CD14-positive monocyte (primary cell): Measurements from ENCODE around the gene SRPK2. TPM values are rescaled to one million over a fixed set of nuclear protein-coding genes. Genes with fewer than 3 reads are reported as not detected.
A peak's percentile ranks its signal among the peaks of the same experiment; 100 is the strongest.

Experiments used
- DNase-seq, 3 donors: peaks; one replicate each; pipeline ENCODE4 v3.0.0-alpha.2; 2011 to 2022
- H2AFZ ChIP-seq: 2 replicates; pipeline ENCODE4 v1.6.0; 2012; ENCODE audit warnings: mild to moderate bottlenecking, low read depth, low read length, inconsistent platforms; ENCODE audit not compliant: insufficient read depth, poor library complexity, severe bottlenecking
- H3K27ac ChIP-seq, 2 donors: 1 replicate in 1 of 2; 2 replicates in 1 of 2; pipeline ENCODE4 v1.5.1; 2012 to 2013; ENCODE audit warnings: low read length in 2 of 2, control low read depth in 1 of 2, inconsistent platforms in 1 of 2, low read depth in 1 of 2, mild to moderate bottlenecking in 1 of 2
- H3K27me3 ChIP-seq, 2 donors: one replicate each; pipeline versions ENCODE4 v1.6.0 to v1.6.1; 2011 to 2013; ENCODE audit warnings: low read length in 2 of 2; ENCODE audit not compliant: control insufficient read depth in 2 of 2, insufficient read depth in 2 of 2
- H3K36me3 ChIP-seq, 2 donors: replicated peaks in 1 of 2; 1 replicate in 1 of 2; 2 replicates in 1 of 2; pipeline versions ENCODE4 v1.5.1 to v1.6.1; 2012 to 2013; ENCODE audit warnings: low read length in 2 of 2, control low read depth in 1 of 2, inconsistent platforms in 1 of 2, mild to moderate bottlenecking in 1 of 2; ENCODE audit not compliant: insufficient read depth in 2 of 2, control insufficient read depth in 1 of 2
- H3K4me1 ChIP-seq, 2 donors: 1 replicate in 1 of 2; 2 replicates in 1 of 2; pipeline versions ENCODE4 v1.5.1 to v1.6.1; 2012 to 2013; ENCODE audit warnings: low read length in 2 of 2, control low read depth in 1 of 2, inconsistent platforms in 1 of 2, mild to moderate bottlenecking in 1 of 2, moderate library complexity in 1 of 2; ENCODE audit not compliant: insufficient read depth in 2 of 2, control insufficient read depth in 1 of 2
- H3K4me2 ChIP-seq: replicated peaks from 2 replicates; pipeline ENCODE3; 2012; ENCODE audit warnings: low read length, moderate library complexity, mild to moderate bottlenecking; ENCODE audit not compliant: poor library complexity, severe bottlenecking; ENCODE audit errors: extremely low read depth
- H3K4me3 ChIP-seq, 3 experiments: fragments of 200-600 bp in 1 of 3; sonication (generic) in 1 of 3; replicated peaks in 1 of 3; 1 replicate in 2 of 3; 2 replicates in 1 of 3; pipeline ENCODE4 v1.5.1; 2011 to 2013; ENCODE audit warnings: low read length in 3 of 3, mild to moderate bottlenecking in 3 of 3, control low read depth in 2 of 3, low read depth in 2 of 3, inconsistent platforms in 1 of 3, moderate library complexity in 1 of 3
- H3K79me2 ChIP-seq: 2 replicates; pipeline ENCODE4 v1.6.0; 2012; ENCODE audit warnings: mild to moderate bottlenecking, control low read depth, inconsistent platforms, low read length, moderate library complexity; ENCODE audit not compliant: insufficient read depth
- H3K9ac ChIP-seq: 2 replicates; pipeline ENCODE4 v1.6.0; 2017; ENCODE audit warnings: low read length, mild to moderate bottlenecking; ENCODE audit not compliant: insufficient read depth, poor library complexity, severe bottlenecking
- H3K9me3 ChIP-seq, 2 donors: replicated peaks in 1 of 2; 1 replicate in 1 of 2; 2 replicates in 1 of 2; pipeline versions ENCODE4 v1.5.1 to v1.6.1; 2012 to 2013; ENCODE audit warnings: low read length in 2 of 2, control low read depth in 1 of 2; ENCODE audit not compliant: control insufficient read depth in 1 of 2, insufficient read depth in 1 of 2
- H4K20me1 ChIP-seq: 2 replicates; pipeline ENCODE4 v1.6.0; 2012; ENCODE audit warnings: mild to moderate bottlenecking, low read length, control low read depth, moderate library complexity; ENCODE audit not compliant: insufficient read depth
- H3K27ac Mint-ChIP-seq, 7 donors: one replicate each; pipeline ENCODE4 v1.8.0; 2020; ENCODE audit warnings: mild to moderate bottlenecking in 7 of 7, mixed read lengths in 7 of 7, moderate library complexity in 6 of 7, inconsistent platforms in 2 of 7
- H3K27me3 Mint-ChIP-seq, 3 donors: one replicate each; pipeline ENCODE4 v1.8.0; 2021 to 2022; ENCODE audit warnings: low read depth in 3 of 3, mild to moderate bottlenecking in 3 of 3, mixed read lengths in 3 of 3, moderate library complexity in 3 of 3, inconsistent platforms in 1 of 3
- H3K36me3 Mint-ChIP-seq, 2 donors: one replicate each; pipeline ENCODE4 v1.8.0; 2020; ENCODE audit warnings: mixed read lengths in 2 of 2, inconsistent platforms in 1 of 2, mild to moderate bottlenecking in 1 of 2
- H3K4me1 Mint-ChIP-seq: one replicate; pipeline ENCODE4 v1.8.0; 2020; ENCODE audit warnings: mild to moderate bottlenecking, mixed read lengths
- H3K4me3 Mint-ChIP-seq, 2 donors: one replicate each; pipeline ENCODE4 v1.8.0; 2020; ENCODE audit warnings: mild to moderate bottlenecking in 2 of 2, mixed read lengths in 2 of 2, moderate library complexity in 1 of 2
- H3K9me3 Mint-ChIP-seq, 7 donors: one replicate each; pipeline ENCODE4 v1.8.0; 2020 to 2022; ENCODE audit warnings: mixed read lengths in 7 of 7, mild to moderate bottlenecking in 6 of 7, moderate library complexity in 6 of 7, inconsistent platforms in 2 of 7
- WGBS: methylation state at CpG from one replicate; pipeline ENCODE4 v1.1.5; 2013; ENCODE audit warnings: missing lambda C conversion rate; ENCODE audit not compliant: insufficient coverage; 5-methylcytosine and 5-hydroxymethylcytosine counted together
- intact Hi-C, 2 donors: fragments of 100-400 bp; cut with micrococcal nuclease; formaldehyde crosslinking; loops; one replicate each; pipeline versions ENCODE4 v1.15.0 to v1.15.1; 2023
- polyA plus RNA-seq, 3 donors: library from polyadenylated mRNA; depleted of rRNA in 1 of 3; unstranded in 2 of 3; stranded (reverse) in 1 of 3; fragments of 300-500 nt in 2 of 3; fragments of >200 nt in 1 of 3; fragmentation: Illumina TruSeq in 2 of 3; gene quantifications; 1 replicate in 2 of 3; 2 replicates in 1 of 3; pipeline ENCODE4 v1.2.3, GENCODE V29; 2012 to 2021
- TF ChIP-seq, protein P1 (sequence below): fragments of 200-600 bp; IDR thresholded peaks from one replicate; pipeline ENCODE4 v1.8.0; 2022; ENCODE audit warnings: antibody characterized with exemption, mild to moderate bottlenecking

SRPK2 gene
- polyA plus RNA-seq, 3 donors = 12.6 to 37.7 (median 30.0) TPM

DNA sequence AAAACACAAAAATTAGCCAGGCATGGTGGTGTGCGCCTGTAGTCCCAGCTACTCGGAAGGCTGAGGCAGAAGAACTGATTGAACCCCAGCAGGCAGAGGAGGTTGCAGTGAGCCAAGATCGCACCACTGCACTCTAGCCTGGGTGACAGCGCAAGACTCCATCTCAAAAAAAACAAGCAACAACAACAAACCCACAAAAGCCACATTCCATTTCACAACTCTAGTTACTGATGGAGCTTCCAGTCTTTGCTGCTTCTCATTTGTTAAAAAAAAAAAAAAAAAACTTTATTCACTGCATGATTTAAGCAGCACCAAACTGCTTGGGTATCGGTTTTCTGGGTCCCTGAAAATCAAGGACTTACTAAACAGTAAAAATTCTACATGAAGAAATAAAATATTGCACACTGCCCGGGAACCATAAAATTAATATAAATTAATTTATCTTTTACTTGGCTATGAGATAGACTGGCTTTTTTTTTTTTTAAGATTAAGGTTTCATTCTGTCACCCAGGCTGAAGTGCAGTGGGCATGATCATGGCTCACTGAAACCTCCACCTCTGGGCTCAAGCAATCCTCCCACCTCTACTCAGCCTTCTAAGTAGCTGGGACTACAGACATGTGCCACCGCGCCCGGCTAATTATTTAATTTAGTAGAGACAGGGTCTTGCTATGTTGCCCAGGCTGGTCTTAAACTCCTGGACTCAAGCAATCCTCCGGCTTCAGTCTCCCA, 42.0 kb downstream of the SRPK2 start:
- Histone ChIP-seq H3K4me3 (peak overlapping the region in 1 of 3 experiments; percentile 55), H3K4me2 (peak overlapping the region; percentile 61), H2AFZ (no peak overlapping the region), H3K27ac (peak overlapping the region; percentile 57 to 74), H3K27me3 (no peaks in the 10 kb centered on the region), H3K36me3 (no peaks in the 10 kb centered on the region), H4K20me1 (peaks cover 3% of the 10 kb centered on the region), H3K9me3 (no peaks in the 10 kb centered on the region), H3K79me2 (peaks cover 84% of the 10 kb centered on the region), H3K9ac (peak overlapping the region; percentile 27), H3K4me1 (peaks cover 65 to 73% of the 10 kb centered on the region in 2 donors)
- H3K36me3 Mint-ChIP-seq = no peaks in the 10 kb centered on the region
- peak overlapping the region; percentile 81 to 95 (median 92) for H3K27ac Mint-ChIP-seq
- H3K9me3 Mint-ChIP-seq = no peaks in the 10 kb centered on the region
- intact Hi-C loops = no loop called here
- DNase-seq = peak; percentile 49 to 76 (median 58)
- 54% methylated on average over 3 of the region's 10 CpGs for WGBS
- peaks cover 63% of the 10 kb centered on the region for H3K4me1 Mint-ChIP-seq
- H3K27me3 Mint-ChIP-seq = peaks cover 0 to 4% (median 0%) of the 10 kb centered on the region in 3 donors
- TF ChIP-seq, protein P1, sequence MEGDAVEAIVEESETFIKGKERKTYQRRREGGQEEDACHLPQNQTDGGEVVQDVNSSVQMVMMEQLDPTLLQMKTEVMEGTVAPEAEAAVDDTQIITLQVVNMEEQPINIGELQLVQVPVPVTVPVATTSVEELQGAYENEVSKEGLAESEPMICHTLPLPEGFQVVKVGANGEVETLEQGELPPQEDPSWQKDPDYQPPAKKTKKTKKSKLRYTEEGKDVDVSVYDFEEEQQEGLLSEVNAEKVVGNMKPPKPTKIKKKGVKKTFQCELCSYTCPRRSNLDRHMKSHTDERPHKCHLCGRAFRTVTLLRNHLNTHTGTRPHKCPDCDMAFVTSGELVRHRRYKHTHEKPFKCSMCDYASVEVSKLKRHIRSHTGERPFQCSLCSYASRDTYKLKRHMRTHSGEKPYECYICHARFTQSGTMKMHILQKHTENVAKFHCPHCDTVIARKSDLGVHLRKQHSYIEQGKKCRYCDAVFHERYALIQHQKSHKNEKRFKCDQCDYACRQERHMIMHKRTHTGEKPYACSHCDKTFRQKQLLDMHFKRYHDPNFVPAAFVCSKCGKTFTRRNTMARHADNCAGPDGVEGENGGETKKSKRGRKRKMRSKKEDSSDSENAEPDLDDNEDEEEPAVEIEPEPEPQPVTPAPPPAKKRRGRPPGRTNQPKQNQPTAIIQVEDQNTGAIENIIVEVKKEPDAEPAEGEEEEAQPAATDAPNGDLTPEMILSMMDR = no peak
- H3K4me3 Mint-ChIP-seq = peak overlapping the region; percentile 31 to 74

DNA sequence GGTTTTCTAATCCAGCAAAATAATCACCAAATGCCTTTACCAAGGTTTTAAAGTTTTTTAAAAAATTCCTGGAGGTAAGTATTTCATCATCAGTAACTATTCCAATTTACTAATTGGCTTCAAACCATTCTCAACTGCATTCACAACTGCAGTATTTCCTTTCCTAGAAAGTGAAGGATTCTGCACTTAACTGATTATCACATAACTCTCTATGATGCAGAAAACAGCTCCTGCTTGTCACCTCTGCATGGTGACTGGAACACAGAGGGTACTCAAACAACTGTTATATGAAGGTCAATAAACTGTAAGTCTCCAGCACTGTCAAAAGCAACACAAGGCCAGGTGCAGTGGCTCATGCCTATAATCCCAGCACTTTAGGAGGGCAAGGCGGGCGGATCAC, 42.6 kb downstream of the SRPK2 start:
- no peak for DNase-seq
- intact Hi-C loops = no loop called here
- Histone ChIP-seq H3K4me2 (peak overlapping the region; percentile 61), H3K9me3 (no peaks in the 10 kb centered on the region), H2AFZ (no peak overlapping the region), H3K4me3 (peak overlapping the region in 1 of 3 experiments; percentile 55), H3K79me2 (peaks cover 87% of the 10 kb centered on the region), H3K4me1 (peaks cover 59 to 66% of the 10 kb centered on the region in 2 donors), H3K27me3 (no peaks in the 10 kb centered on the region), H3K9ac (no peak overlapping the region), H4K20me1 (peaks cover 3% of the 10 kb centered on the region), H3K27ac (peak overlapping the region; percentile 29 to 74), H3K36me3 (no peaks in the 10 kb centered on the region)
- Mint-ChIP-seq H3K4me1 (peaks cover 60% of the 10 kb centered on the region), H3K4me3 (peak overlapping the region; percentile 31 to 74), H3K36me3 (peaks cover 0 to 1% of the 10 kb centered on the region in 2 donors), H3K9me3 (no peaks in the 10 kb centered on the region), H3K27me3 (peaks cover 0 to 4% (median 0%) of the 10 kb centered on the region in 3 donors), H3K27ac (peak overlapping the region; percentile 81 to 95 (median 92))
- WGBS = 80% methylated on average over 2 of the region's 2 CpGs
- TF ChIP-seq, protein P1 = no peak
